ENCODE measurements around the gene TRIM60.

Gene TRIM60

GRCh38 chr4:165053645-165054044 lies 21.8 kb downstream of the TRIM60 start, which contains the start of gene TRIM75:
TRIM75 (plus strand) TSS chr4:165053866; CDS start chr4:165059148, 5,282 bp downstream.
- no peak within 1 kb of the TSS for H3K4me3 ChIP-seq (ENCODE audit: low read depth, low read length)
- no peak within 1 kb of the TSS for H3K27ac ChIP-seq (ENCODE audit: extremely low read depth, low read depth, low read length)
- no peaks in the 10 kb centered on the region for H3K9me3 ChIP-seq (ENCODE audit: control insufficient read depth, insufficient read depth, low read depth, low read length)
- ChIA-PET POLR2A (interaction anchor here (0.5 kb wide), 1 partner anchor 19 kb away, joined by 3 read pairs; no protein-coding TSS in a partner anchor), CTCF (interaction anchor here (0.8 kb wide), 1 partner anchor 259 kb away, joined by 6 read pairs; no protein-coding TSS in a partner anchor)
- H3K36me3 ChIP-seq (ENCODE audit: control insufficient read depth in 2 of 2, insufficient read depth in 1 of 2, low read length in 2 of 2): no peaks in the 10 kb centered on the region
- TF ChIP-seq ZNF394 (tag by site-specific recombination; IDR thresholded peaks at IDR 0.05; ENCODE audit: borderline replicate concordance): no peak
- no peak for TF ChIP-seq ZNF664 (tag by site-specific recombination; IDR thresholded peaks at IDR 0.05)
- TF ChIP-seq ZNF660 (tag by site-specific recombination; IDR thresholded peaks at IDR 0.05): no peak
- TF ChIP-seq, protein P1, sequence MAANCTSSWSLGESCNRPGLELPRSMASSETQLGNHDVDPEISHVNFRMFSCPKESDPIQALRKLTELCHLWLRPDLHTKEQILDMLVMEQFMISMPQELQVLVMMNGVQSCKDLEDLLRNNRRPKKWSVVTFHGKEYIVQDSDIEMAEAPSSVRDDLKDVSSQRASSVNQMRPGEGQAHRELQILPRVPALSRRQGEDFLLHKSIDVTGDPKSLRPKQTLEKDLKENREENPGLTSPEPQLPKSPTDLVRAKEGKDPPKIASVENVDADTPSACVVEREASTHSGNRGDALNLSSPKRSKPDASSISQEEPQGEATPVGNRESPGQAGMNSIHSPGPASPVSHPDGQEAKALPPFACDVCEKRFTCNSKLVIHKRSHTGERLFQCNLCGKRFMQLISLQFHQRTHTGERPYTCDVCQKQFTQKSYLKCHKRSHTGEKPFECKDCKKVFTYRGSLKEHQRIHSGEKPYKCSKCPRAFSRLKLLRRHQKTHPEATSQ (tag by site-specific recombination; IDR thresholded peaks at IDR 0.05): no peak
- TF ChIP-seq ZNF121 (tag by site-specific recombination; IDR thresholded peaks at IDR 0.05): no peak
- TF ChIP-seq ZNF473 (tag by site-specific recombination; IDR thresholded peaks at IDR 0.05): no peak
- TF ChIP-seq, protein P2, sequence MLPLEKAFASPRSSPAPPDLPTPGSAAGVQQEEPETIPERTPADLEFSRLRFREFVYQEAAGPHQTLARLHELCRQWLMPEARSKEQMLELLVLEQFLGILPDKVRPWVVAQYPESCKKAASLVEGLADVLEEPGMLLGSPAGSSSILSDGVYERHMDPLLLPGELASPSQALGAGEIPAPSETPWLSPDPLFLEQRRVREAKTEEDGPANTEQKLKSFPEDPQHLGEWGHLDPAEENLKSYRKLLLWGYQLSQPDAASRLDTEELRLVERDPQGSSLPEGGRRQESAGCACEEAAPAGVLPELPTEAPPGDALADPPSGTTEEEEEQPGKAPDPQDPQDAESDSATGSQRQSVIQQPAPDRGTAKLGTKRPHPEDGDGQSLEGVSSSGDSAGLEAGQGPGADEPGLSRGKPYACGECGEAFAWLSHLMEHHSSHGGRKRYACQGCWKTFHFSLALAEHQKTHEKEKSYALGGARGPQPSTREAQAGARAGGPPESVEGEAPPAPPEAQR (tag by site-specific recombination; IDR thresholded peaks at IDR 0.05): no peak
- no peak for TF ChIP-seq ZXDB (tag by site-specific recombination; IDR thresholded peaks at IDR 0.05)
- TF ChIP-seq, protein P3, sequence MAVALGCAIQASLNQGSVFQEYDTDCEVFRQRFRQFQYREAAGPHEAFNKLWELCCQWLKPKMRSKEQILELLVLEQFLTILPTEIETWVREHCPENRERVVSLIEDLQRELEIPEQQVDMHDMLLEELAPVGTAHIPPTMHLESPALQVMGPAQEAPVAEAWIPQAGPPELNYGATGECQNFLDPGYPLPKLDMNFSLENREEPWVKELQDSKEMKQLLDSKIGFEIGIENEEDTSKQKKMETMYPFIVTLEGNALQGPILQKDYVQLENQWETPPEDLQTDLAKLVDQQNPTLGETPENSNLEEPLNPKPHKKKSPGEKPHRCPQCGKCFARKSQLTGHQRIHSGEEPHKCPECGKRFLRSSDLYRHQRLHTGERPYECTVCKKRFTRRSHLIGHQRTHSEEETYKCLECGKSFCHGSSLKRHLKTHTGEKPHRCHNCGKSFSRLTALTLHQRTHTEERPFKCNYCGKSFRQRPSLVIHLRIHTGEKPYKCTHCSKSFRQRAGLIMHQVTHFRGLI (tag by site-specific recombination; IDR thresholded peaks at IDR 0.05): no peak
- no peak for TF ChIP-seq ZNF169 (tag by site-specific recombination; IDR thresholded peaks at IDR 0.05)
- TF ChIP-seq, protein P4, sequence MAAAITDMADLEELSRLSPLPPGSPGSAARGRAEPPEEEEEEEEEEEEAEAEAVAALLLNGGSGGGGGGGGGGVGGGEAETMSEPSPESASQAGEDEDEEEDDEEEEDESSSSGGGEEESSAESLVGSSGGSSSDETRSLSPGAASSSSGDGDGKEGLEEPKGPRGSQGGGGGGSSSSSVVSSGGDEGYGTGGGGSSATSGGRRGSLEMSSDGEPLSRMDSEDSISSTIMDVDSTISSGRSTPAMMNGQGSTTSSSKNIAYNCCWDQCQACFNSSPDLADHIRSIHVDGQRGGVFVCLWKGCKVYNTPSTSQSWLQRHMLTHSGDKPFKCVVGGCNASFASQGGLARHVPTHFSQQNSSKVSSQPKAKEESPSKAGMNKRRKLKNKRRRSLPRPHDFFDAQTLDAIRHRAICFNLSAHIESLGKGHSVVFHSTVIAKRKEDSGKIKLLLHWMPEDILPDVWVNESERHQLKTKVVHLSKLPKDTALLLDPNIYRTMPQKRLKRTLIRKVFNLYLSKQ (tag by site-specific recombination; IDR thresholded peaks at IDR 0.05; ENCODE audit: borderline replicate concordance): no peak
- TF ChIP-seq ZFHX2 (tag by site-specific recombination; conservative IDR thresholded peaks at IDR 0.05): no peak
- no peak for TF ChIP-seq ZNF596 (tag by site-specific recombination; IDR thresholded peaks at IDR 0.05)
- no peak for TF ChIP-seq ZNF677 (tag by site-specific recombination; IDR thresholded peaks at IDR 0.05)
- TF ChIP-seq ELK4 (IDR thresholded peaks at IDR 0.05; ENCODE audit: borderline replicate concordance, low read depth, low read length): no peak
- TF ChIP-seq ZNF292 (tag by site-specific recombination; IDR thresholded peaks at IDR 0.05; ENCODE audit: borderline replicate concordance, low read depth): no peak
- TF ChIP-seq OSR2 (tag by site-specific recombination; IDR thresholded peaks at IDR 0.05): no peak
- no peak for TF ChIP-seq ZNF521 (tag by site-specific recombination; IDR thresholded peaks at IDR 0.05)
- TF ChIP-seq ZNF658 (tag by site-specific recombination; IDR thresholded peaks at IDR 0.05): no peak
- H3K4me1 ChIP-seq (ENCODE audit: control insufficient read depth, insufficient read depth, low read length): no peaks in the 10 kb centered on the region

DNA sequence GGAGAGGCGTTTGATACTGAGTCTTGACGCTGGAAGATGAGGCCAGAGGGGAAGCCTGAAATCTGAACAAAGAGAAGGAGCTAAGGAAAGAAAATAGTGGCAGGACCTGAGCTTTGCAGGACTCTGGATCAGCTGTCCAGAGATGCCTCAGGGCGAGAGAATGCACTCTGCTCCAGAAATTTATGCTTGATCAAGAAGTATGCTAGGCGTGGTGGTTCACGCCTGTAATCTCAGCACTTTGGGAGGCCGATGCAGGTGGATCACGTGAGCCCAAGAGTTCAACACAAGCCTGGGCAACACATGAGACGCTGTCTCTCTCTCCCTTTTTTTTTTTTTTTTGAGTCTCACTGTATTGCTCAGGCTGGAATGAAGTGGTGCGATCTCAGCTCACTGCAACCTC lies 23.8 kb downstream of the TRIM60 start:
- H3K4me1 ChIP-seq (ENCODE audit: control insufficient read depth, insufficient read depth, low read length): no peaks in the 10 kb centered on the region
- CTCF ChIA-PET: no interaction called here
- no peaks in the 10 kb centered on the region for H3K9me3 ChIP-seq (ENCODE audit: control insufficient read depth, insufficient read depth, low read depth, low read length)
- no peaks in the 10 kb centered on the region for H3K36me3 ChIP-seq (ENCODE audit: control insufficient read depth in 2 of 2, insufficient read depth in 1 of 2, low read length in 2 of 2)
- POLR2A ChIA-PET: no interaction called here
- no peak overlapping the region for H3K4me3 ChIP-seq (ENCODE audit: low read depth, low read length)
- H3K27ac ChIP-seq (ENCODE audit: extremely low read depth, low read depth, low read length): no peak overlapping the region
- TF ChIP-seq ZNF521 (tag by site-specific recombination; IDR thresholded peaks at IDR 0.05) (no peak), ZNF501 (tag by site-specific recombination; IDR thresholded peaks at IDR 0.05) (no peak), GLI4 (tag by site-specific recombination; IDR thresholded peaks at IDR 0.05) (no peak), GLIS2 (tag by site-specific recombination; IDR thresholded peaks at IDR 0.05) (no peak), INSM2 (tag by site-specific recombination; IDR thresholded peaks at IDR 0.05) (no peak), ZNF830 (tag by site-specific recombination; IDR thresholded peaks at IDR 0.05; ENCODE audit: low read depth) (no peak), ZNF707 (tag by site-specific recombination; IDR thresholded peaks at IDR 0.05) (no peak), BCL11A (tag by site-specific recombination; IDR thresholded peaks at IDR 0.05; ENCODE audit: low read depth) (no peak)
